GM19240 (cell line): ENCODE results near the gene POTEB3.
"Not testable (repeated sequence)": the region's sequence is repeated elsewhere in the genome, so short reads cannot be mapped to it uniquely, and the experiment has no call there.

Source experiments
- DNase-seq: peaks from one replicate; pipeline ENCODE4 v3.0.0; 2011; ENCODE audit warnings: low spot score; ENCODE audit not compliant: insufficient read length

Gene POTEB3

DNA sequence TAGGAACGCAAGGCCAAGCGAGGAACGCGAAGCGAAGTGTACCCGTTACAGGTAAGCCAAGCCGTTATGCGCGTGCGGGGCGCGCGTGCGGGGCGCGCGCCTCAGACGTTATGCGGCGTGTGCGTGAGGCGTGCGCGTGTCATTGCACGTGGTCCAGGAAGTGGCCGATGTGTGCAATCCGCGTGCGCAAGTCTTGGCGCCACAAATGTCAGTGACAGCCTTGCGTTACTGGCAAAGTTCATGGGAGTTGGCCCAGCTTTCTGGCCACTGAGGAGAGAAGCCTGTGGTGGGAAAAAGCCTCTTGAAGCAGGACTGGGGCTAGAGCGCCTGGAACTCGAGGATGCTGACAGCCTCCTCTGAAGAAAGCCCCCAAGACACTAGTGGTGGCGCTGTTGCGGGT is at the start of gene POTEB3:
POTEB3 (minus strand) TSS at position 101 of the 400 bp plus-strand sequence. CDS start 488 bp downstream, outside the sequence.
- not testable (repeated sequence) for DNase-seq

DNA sequence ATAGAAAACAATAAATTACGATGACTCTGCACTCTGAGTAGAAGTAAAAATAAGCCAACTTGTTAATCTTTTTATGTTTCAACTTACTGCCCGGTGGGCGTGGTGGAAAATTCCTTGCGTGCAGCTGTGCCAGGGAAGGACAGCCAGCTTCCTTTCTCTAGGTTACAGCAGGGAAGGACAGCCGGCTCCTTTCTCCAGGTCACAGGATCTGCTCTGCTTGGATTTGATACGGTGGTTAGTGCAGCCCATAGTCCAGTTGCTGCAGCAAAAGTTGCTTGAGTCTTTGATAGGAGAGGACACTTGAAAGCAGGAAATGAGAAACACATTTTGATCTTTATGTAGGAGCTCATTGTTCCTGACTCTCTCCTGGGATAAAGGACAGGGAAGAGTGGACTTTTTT is 13.4 kb upstream of the POTEB3 start:
- DNase-seq: not testable (repeated sequence)

DNA sequence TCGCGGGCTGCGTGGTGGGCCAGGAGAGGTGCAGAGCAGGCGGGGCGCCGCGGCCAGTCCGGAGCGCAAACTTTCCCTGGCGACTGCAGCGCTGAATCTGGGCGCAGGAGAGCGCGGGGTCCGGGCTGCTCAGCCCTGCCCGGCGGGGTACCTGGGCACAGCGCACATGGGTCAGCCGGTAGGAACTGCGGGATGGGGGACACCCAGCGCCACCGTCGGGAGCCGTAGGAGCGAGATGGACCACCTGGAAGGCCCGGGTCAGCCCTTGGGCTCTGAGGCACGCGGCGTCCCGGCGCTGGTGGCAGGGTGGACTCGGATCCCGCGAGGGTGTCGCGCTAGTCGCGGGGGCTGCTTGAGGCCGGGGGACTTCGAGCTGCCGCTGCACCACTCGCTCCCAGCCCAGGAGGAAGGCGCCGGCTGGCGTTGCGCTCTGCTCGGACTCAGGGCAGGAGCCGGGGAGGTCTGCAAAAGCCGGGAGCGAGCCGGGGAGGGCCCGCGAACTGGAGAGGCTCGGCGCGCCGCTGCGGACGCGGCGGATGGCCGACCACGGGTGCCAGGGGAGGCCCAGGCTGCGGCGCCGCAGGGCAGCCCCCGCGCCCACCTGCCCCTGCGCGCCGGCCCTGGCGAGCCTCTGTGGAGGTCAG is 11.7 kb upstream of the POTEB3 start:
- not testable (repeated sequence) for DNase-seq

DNA sequence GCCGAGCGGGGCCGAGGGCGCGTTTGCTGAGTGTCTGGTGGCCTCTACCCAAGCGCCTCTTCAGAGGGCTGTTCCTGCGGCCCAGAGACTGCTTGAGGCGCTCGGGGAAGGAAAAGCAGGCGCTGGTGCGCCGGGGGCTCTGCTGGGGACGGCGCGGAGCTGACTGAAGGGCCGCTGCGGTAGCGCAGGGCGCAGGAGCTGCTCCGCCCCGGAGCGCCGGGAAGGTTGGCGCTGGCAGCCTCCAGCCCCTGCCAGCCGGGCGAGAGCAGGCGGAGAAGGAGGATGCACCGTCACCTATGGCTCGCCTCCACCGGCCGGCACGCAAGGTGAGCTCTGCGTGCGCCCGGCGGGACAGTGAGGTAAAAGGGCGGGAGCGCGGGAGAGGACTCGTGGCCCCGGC is 11.2 kb upstream of the POTEB3 start:
- DNase-seq: not testable (repeated sequence)

DNA sequence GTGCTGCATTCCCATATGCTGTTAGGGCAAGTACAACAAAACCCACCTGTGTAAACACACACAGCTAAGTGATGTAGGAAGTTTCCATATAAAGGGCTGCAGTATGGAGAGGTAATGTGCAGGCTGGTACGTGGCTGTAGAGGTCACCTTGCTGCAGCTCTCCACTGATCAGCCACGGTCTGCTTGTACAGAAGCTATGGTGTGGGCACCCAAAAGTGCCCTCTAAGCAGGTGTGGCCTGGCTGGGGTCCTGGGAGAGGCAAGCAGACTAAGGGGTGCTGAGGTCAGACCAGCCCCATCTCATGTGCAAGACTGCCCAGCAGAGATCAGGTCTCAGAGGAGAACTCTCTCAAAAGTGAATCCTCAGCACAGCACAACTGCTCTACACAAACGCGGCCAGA is 32.9 kb downstream of the POTEB3 start:
- DNase-seq: not testable (repeated sequence)

DNA sequence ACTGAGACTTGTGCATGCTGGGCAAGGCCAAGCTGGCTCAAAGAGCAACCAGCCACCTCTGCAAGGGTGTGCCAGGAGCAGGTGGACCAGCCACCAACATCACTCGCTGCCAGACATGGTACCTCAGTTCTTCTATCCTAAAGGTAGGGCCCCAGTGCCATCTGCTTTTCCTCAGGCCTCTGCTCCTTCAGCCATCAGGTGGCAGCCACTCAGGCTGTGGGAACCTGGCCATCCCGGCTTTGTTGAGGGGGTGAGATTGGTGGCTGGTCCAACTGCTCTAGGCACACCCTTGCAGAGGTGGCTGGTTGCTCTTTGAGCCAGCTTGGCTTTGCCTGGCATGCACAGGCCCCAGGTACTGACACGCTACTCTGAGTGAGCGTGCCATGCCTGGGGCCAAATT is 38.8 kb downstream of the POTEB3 start:
- DNase-seq: not testable (repeated sequence)

DNA sequence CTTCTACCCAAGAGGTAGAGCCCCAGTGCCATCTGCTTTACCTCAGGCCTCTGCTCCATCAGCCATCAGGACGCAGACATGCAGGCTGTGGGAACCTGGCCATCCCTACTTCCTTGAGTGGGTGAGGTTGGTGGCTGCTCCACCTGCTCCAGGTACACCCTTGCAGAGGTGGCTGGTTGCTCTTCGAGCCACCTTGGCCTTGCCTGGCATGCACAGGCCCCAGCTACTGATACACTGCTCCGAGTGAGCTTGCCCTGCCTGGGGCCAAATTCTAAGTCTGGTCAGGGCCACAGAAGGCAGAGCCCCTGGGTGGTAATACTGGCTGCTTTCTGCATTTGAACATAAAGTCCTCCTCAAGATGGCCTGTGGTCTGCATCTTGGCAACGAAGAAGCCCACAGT is 41.2 kb downstream of the POTEB3 start:
- DNase-seq: not testable (repeated sequence)

DNA sequence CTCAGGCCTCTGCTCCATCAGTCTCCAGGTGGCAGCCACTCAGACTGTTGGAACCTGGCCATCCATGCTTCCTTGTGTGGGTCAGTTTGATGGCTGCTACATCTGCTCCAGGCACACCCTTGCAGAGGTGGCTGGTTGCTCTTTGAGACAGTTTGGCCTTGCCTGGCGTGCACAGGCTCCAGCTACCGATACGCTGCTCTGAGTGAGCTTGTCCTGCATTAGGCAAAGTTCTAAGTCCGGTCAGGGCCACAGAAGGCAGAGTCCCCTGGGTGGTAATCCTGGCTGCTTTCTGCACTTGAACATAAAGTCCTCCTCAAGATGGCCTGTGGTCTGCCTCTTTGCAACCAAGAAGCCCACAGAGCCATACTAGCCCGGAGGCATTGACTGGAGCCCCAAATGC is 41.8 kb downstream of the POTEB3 start:
- not testable (repeated sequence) for DNase-seq

DNA sequence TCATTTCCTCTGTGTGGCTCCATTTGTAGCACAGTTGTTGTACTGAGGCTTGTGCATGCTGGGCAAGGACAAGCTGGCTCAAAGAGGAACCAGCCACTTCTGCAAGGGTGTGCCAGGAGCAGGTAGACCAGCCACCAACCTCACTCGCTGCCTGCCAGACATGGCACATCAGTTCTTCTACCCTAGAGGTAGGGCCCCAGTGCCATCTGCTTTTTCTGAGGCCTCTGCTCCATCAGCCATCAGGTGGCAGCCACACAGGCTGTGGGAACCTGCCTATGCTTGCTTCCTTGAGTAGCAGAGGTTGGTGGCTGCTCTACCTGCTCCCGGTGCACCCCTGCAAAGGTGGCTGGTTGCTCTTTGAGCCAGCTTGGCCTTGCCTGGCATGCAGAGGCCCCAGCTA is 42.6 kb downstream of the POTEB3 start:
- DNase-seq: not testable (repeated sequence)

DNA sequence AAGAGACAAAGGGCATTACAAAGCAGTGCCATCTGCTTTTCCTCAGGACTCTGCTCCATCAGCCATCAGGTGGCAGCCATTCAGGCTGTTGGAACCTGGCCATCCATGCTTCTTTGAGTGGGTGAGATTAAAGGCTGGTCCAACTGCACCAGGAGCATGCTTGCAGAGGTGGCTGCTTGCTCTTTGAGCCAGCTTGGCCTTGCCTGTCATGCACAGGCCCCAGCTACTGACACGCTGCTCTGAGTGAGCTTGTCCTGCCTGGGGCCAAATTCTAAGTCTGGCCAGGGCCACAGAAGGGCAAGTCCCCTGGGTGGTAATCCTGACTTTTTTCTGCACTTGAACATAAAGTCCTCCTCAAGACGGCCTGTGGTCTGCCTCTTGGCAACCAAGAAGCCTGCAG is 43.1 kb downstream of the POTEB3 start:
- not testable (repeated sequence) for DNase-seq

DNA sequence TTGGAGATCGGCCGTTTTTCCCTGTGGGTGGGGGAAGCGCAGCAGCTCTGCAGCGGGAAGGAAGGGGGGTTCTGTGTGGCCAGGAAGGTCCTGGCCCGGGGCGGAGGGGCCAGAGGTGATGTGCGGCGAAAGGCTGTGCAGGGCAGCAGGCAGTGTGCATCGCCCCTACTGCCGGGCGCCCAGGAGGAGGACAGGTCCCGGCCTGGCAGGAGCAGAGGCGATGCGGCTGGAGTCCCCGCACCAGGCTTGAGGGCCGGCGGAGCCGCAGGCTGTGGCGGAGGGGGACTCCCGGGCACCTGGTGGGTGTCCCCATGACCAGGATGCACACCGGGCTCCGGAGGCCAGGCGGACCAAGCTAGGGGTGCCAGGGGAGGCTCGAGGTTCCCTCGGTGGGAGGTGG is 54.3 kb downstream of the POTEB3 start:
- DNase-seq: not testable (repeated sequence)

DNA sequence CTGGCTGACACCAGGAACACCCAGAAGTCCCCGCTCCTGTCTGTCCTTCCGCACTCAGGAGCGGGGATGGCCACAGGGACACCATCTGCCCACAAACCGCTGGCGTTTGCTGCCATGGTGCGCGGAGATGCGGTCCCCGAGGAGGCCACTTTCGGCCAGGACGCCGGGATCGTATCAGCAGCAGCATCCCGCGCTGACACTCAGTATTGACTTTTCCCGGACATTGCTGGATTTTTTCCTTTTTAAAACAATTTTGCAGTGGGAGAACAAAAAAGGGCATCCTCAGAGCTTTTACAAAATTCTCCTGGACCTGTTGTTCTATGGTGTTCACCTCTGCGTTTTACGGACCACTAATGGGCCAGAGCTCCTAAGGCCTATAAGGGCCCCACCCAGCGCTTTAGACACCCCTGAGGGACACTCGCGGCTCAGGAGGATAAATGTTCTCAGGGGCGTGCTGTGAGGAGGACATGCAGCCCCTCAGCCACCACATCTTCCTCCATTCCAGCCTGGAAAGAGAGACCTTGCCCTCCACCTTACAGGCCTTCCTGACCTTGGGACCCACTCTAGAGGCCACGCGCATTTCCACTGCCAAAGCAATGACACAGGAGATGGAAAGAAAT is 56.3 kb downstream of the POTEB3 start:
- DNase-seq: not testable (repeated sequence)

DNA sequence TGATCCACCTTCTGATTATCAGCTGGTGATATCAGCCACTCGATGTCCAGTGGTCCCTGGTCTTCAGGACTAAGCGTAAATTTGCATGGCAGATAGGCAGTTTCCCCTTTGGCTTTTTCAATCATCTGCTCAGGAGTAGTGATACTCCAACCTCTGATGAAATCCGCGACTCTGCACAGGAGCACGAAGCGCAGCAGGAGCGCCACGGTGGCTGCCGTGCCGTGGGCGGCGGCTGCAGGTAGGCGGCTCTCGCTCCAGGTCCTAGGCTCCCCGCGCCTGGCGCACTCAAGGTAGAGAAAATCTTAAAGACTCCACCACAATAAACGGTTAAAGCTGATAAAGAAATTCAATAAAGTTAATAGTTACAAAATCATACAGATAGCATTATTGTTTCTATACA is 66.6 kb downstream of the POTEB3 start:
- not testable (repeated sequence) for DNase-seq

DNA sequence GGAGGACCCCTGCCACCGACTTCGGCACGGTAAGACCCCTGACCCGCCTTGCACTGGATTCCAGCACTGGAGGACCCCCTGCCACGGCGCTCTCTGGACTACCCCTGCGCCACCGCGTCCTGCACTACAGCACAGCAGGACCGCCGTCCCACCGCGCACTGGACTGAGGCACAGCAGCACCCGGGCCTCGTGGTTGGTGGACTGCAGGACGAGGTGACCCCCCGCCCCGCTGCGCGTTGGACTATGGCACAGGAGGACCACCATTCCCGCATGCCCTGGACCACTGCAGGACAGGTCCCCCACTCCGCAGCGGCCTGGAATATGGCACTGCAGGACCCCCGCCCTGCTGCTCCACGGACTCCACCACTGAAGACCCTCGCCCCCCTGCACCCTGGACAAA is 71.1 kb downstream of the POTEB3 start:
- not testable (repeated sequence) for DNase-seq

DNA sequence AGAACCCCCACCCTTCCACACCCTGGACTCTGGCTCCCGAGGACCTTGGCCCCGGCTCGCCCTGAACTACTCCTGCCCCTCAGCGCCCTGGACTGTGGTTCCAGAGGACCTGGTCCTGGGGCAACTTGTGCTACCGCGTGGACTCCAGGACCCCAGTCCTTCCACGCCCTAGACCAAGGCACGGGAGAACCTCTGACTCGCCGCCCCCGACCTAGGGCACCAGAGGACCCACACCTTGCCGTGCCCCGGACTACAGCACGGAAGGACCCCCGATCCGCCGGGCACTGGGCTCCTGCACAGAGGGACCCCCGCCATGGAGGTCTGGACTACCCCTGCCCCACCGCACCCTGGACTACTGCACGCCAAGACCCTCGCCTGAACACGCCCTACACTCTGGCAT is 71.7 kb downstream of the POTEB3 start:
- DNase-seq: not testable (repeated sequence)
